GM23248 (cell line): ENCODE results near the gene SFR1.

Source experiments
- EZH2 ChIP-seq: fragments of 200-600 bp; sonication (generic); IDR thresholded peaks from 2 replicates; pipeline ENCODE4 v1.6.1; 2018; ENCODE audit warnings: antibody characterized with exemption, mild to moderate bottlenecking; ENCODE audit not compliant: insufficient read depth, poor library complexity, severe bottlenecking
- EZH2phosphoT487 ChIP-seq: fragments of 200-600 bp; sonication (generic); IDR thresholded peaks from 2 replicates; pipeline ENCODE4 v1.6.1; 2018; ENCODE audit warnings: antibody characterized with exemption, moderate library complexity, mild to moderate bottlenecking, low read depth; ENCODE audit not compliant: insufficient read depth

GRCh38 chr10:104085801-104086400 lies 36.1 kb upstream of the SFR1 start, which contains the start of gene COL17A1:
- TF ChIP-seq EZH2 (no peak), EZH2phosphoT487 (no peak)
